ENCODE measurements around the gene RABGAP1L. TPM values are rescaled to one million over a fixed set of nuclear protein-coding genes. Genes with fewer than 3 reads are reported as not detected.
"Not testable (repeated sequence)": the region's sequence is repeated elsewhere in the genome, so short reads cannot be mapped to it uniquely, and the experiment has no call there.

RABGAP1L gene
- total and polyA plus RNA-seq, 7 experiments from 2014 or later = 38.4 to 97.4 (median 55.1) TPM

- H3K4me3 ChIP-seq (ENCODE audit: low read length) = no peak overlapping the region
- no peak for DNase-seq
- no peak for ATAC-seq
Observed at GRCh38 chr1:174118751-174119150, 40.6 kb upstream of the RABGAP1L start.

GRCh38 chr1:174122318-174122717, 37.0 kb upstream of the RABGAP1L start:
- H3K36me3 ChIP-seq (ENCODE audit: control insufficient read depth in 2 of 3, insufficient read depth in 3 of 3, low read length in 3 of 3); POLR2A ChIA-PET; H3K27ac ChIP-seq (ENCODE audit: low read depth, low read length); H3K4me3 ChIP-seq (ENCODE audit: low read length); H3K27ac Mint-ChIP-seq; H3K4me1 ChIP-seq (ENCODE audit: control insufficient read depth in 2 of 2, insufficient read depth in 2 of 2, low read length in 2 of 2); H3K4me1 Mint-ChIP-seq; H3K27me3 ChIP-seq (ENCODE audit: control insufficient read depth in 2 of 2, insufficient read depth in 2 of 2, low read length in 2 of 2); intact Hi-C loops (cut with micrococcal nuclease); CTCF ChIA-PET; ATAC-seq; DNase-seq; H3K4me3 Mint-ChIP-seq: not testable (repeated sequence)
- peaks cover 9 to 57% (median 24%) of the 10 kb centered on the region in 11 donors for H3K9me3 Mint-ChIP-seq
- H3K27me3 Mint-ChIP-seq = peaks cover 0 to 14% (median 0%) of the 10 kb centered on the region in 5 donors
- H3K9me3 ChIP-seq (ENCODE audit: control insufficient read depth in 2 of 3, low read length in 3 of 3) = peaks cover 0 to 14% (median 0%) of the 10 kb centered on the region in 3 experiments
- H3K36me3 Mint-ChIP-seq = peaks cover 0 to 19% (median 3%) of the 10 kb centered on the region in 5 donors

More at GRCh38 chr1:174118751-174119150, 40.6 kb upstream of the RABGAP1L start:
- peaks cover 0 to 8% (median 0%) of the 10 kb centered on the region in 5 donors for H3K36me3 Mint-ChIP-seq
- POLR2A ChIA-PET = no interaction called here
- Histone ChIP-seq H3K36me3 (ENCODE audit: control insufficient read depth in 2 of 3, insufficient read depth in 3 of 3, low read length in 3 of 3) (no peaks in the 10 kb centered on the region), H3K27ac (ENCODE audit: low read depth, low read length) (no peak overlapping the region), H3K27me3 (ENCODE audit: control insufficient read depth in 2 of 2, insufficient read depth in 2 of 2, low read length in 2 of 2) (no peaks in the 10 kb centered on the region), H3K9me3 (ENCODE audit: control insufficient read depth in 2 of 3, low read length in 3 of 3) (peaks cover 0 to 4% (median 0%) of the 10 kb centered on the region in 3 experiments), H3K4me1 (ENCODE audit: control insufficient read depth in 2 of 2, insufficient read depth in 2 of 2, low read length in 2 of 2) (no peaks in the 10 kb centered on the region)
- CTCF ChIA-PET = no interaction called here
- intact Hi-C loops (cut with micrococcal nuclease) = no loop called here
- H3K9me3 Mint-ChIP-seq = peaks cover 3 to 23% (median 10%) of the 10 kb centered on the region in 11 donors
- peaks cover 0 to 2% (median 0%) of the 10 kb centered on the region in 7 donors for H3K4me1 Mint-ChIP-seq
- peaks cover 0 to 10% (median 0%) of the 10 kb centered on the region in 5 donors for H3K27me3 Mint-ChIP-seq
- no peak overlapping the region for H3K27ac Mint-ChIP-seq
- no peak overlapping the region for H3K4me3 Mint-ChIP-seq

GRCh38 chr1:174123843-174124242, 35.5 kb upstream of the RABGAP1L start:
- H3K27ac Mint-ChIP-seq = no peak overlapping the region
- no peak for DNase-seq
- ChIA-PET CTCF (no interaction called here), POLR2A (no interaction called here)
- peaks cover 0 to 14% (median 0%) of the 10 kb centered on the region in 3 experiments for H3K9me3 ChIP-seq (ENCODE audit: control insufficient read depth in 2 of 3, low read length in 3 of 3)
- H3K27ac ChIP-seq (ENCODE audit: low read depth, low read length) = no peak overlapping the region
- ATAC-seq = no peak
- peaks cover 9 to 58% (median 27%) of the 10 kb centered on the region in 11 donors for H3K9me3 Mint-ChIP-seq
- H3K4me1 ChIP-seq (ENCODE audit: control insufficient read depth in 2 of 2, insufficient read depth in 2 of 2, low read length in 2 of 2) = no peaks in the 10 kb centered on the region
- H3K4me3 Mint-ChIP-seq = no peak overlapping the region
- no peak overlapping the region for H3K4me3 ChIP-seq (ENCODE audit: low read length)
- no peaks in the 10 kb centered on the region for H3K4me1 Mint-ChIP-seq
- H3K36me3 ChIP-seq (ENCODE audit: control insufficient read depth in 2 of 3, insufficient read depth in 3 of 3, low read length in 3 of 3) = no peaks in the 10 kb centered on the region
- H3K27me3 ChIP-seq (ENCODE audit: control insufficient read depth in 2 of 2, insufficient read depth in 2 of 2, low read length in 2 of 2) = no peaks in the 10 kb centered on the region
- peaks cover 0 to 15% (median 0%) of the 10 kb centered on the region in 5 donors for H3K27me3 Mint-ChIP-seq
- H3K36me3 Mint-ChIP-seq = peaks cover 0 to 19% (median 3%) of the 10 kb centered on the region in 5 donors
- intact Hi-C loops (cut with micrococcal nuclease) = no loop called here

- H3K27ac Mint-ChIP-seq = not testable (repeated sequence)
- H3K9me3 Mint-ChIP-seq = peaks cover 13 to 62% (median 35%) of the 10 kb centered on the region in 11 donors
- POLR2A ChIA-PET = interaction anchor here (0.9 kb wide), 1 partner anchor 15 kb away, joined by 4 read pairs; no protein-coding TSS in a partner anchor
Observed at GRCh38 chr1:174127176-174127575, 32.1 kb upstream of the RABGAP1L start.

GRCh38 chr1:174131032-174131638, 28.2 kb upstream of the RABGAP1L start:
- no peaks in the 10 kb centered on the region for H3K27me3 ChIP-seq (ENCODE audit: control insufficient read depth in 2 of 2, insufficient read depth in 2 of 2, low read length in 2 of 2)
- ATAC-seq (no peak), DNase-seq (no peak)
- H3K27me3 Mint-ChIP-seq = peaks cover 0 to 24% (median 5%) of the 10 kb centered on the region in 5 donors
- ChIA-PET POLR2A (no interaction called here), CTCF (no interaction called here)
- no peak overlapping the region for H3K4me3 ChIP-seq (ENCODE audit: low read length)
- intact Hi-C loops (cut with micrococcal nuclease) = no loop called here
- no peaks in the 10 kb centered on the region for H3K4me1 Mint-ChIP-seq
- H3K36me3 ChIP-seq (ENCODE audit: control insufficient read depth in 2 of 3, insufficient read depth in 3 of 3, low read length in 3 of 3) = no peaks in the 10 kb centered on the region
- H3K36me3 Mint-ChIP-seq = peaks cover 0 to 9% (median 5%) of the 10 kb centered on the region in 5 donors
- H3K9me3 Mint-ChIP-seq = peaks cover 5 to 33% (median 17%) of the 10 kb centered on the region in 11 donors
- H3K4me1 ChIP-seq (ENCODE audit: control insufficient read depth in 2 of 2, insufficient read depth in 2 of 2, low read length in 2 of 2) = no peaks in the 10 kb centered on the region
- H3K4me3 Mint-ChIP-seq = no peak overlapping the region
- H3K27ac ChIP-seq (ENCODE audit: low read depth, low read length) = no peak overlapping the region
- no peaks in the 10 kb centered on the region for H3K9me3 ChIP-seq (ENCODE audit: control insufficient read depth in 2 of 3, low read length in 3 of 3)
- no peak overlapping the region for H3K27ac Mint-ChIP-seq

More at GRCh38 chr1:174127176-174127575, 32.1 kb upstream of the RABGAP1L start:
- H3K4me1 ChIP-seq (ENCODE audit: control insufficient read depth in 2 of 2, insufficient read depth in 2 of 2, low read length in 2 of 2); DNase-seq; CTCF ChIA-PET; ATAC-seq; H3K27ac ChIP-seq (ENCODE audit: low read depth, low read length); H3K4me3 ChIP-seq (ENCODE audit: low read length); intact Hi-C loops (cut with micrococcal nuclease); H3K36me3 ChIP-seq (ENCODE audit: control insufficient read depth in 2 of 3, insufficient read depth in 3 of 3, low read length in 3 of 3); H3K4me1 Mint-ChIP-seq; H3K27me3 ChIP-seq (ENCODE audit: control insufficient read depth in 2 of 2, insufficient read depth in 2 of 2, low read length in 2 of 2); H3K4me3 Mint-ChIP-seq: not testable (repeated sequence)
- peaks cover 3 to 22% (median 5%) of the 10 kb centered on the region in 5 donors for H3K36me3 Mint-ChIP-seq
- H3K27me3 Mint-ChIP-seq = peaks cover 0 to 24% (median 5%) of the 10 kb centered on the region in 5 donors
- H3K9me3 ChIP-seq (ENCODE audit: control insufficient read depth in 2 of 3, low read length in 3 of 3) = peaks cover 0 to 14% (median 0%) of the 10 kb centered on the region in 3 experiments

- no peaks in the 10 kb centered on the region for H3K9me3 ChIP-seq (ENCODE audit: control insufficient read depth in 2 of 3, low read length in 3 of 3)
- Mint-ChIP-seq H3K4me1 (no peaks in the 10 kb centered on the region), H3K4me3 (no peak overlapping the region), H3K27me3 (peaks cover 0 to 12% (median 5%) of the 10 kb centered on the region in 5 donors), H3K9me3 (peaks cover 2 to 20% (median 10%) of the 10 kb centered on the region in 11 donors), H3K27ac (no peak overlapping the region), H3K36me3 (peaks cover 0 to 9% (median 5%) of the 10 kb centered on the region in 5 donors)
- H3K36me3 ChIP-seq (ENCODE audit: control insufficient read depth in 2 of 3, insufficient read depth in 3 of 3, low read length in 3 of 3) = no peaks in the 10 kb centered on the region
- H3K27me3 ChIP-seq (ENCODE audit: control insufficient read depth in 2 of 2, insufficient read depth in 2 of 2, low read length in 2 of 2) = no peaks in the 10 kb centered on the region
- no peak overlapping the region for H3K27ac ChIP-seq (ENCODE audit: low read depth, low read length)
- ChIA-PET POLR2A (no interaction called here), CTCF (no interaction called here)
- DNase-seq (no peak), ATAC-seq (no peak)
- H3K4me1 ChIP-seq (ENCODE audit: control insufficient read depth in 2 of 2, insufficient read depth in 2 of 2, low read length in 2 of 2) = no peaks in the 10 kb centered on the region
- intact Hi-C loops (cut with micrococcal nuclease) = no loop called here
- H3K4me3 ChIP-seq (ENCODE audit: low read length) = no peak overlapping the region
Observed at GRCh38 chr1:174134003-174134659, 25.2 kb upstream of the RABGAP1L start.

Data from naive thymus-derived CD4-positive, alpha-beta T cell (primary cell).